HepG2 (cell line): ENCODE data around the gene SHISAL2B. TPM values are rescaled to one million over a fixed set of nuclear protein-coding genes. Genes with fewer than 3 reads are reported as not detected.

Experiments used
- ATAC-seq: fragments of 200-7000 bp; cut with Tn5 transposase; 3 replicates; pipeline ENCODE4 v1.9.1; 2020; ENCODE audit warnings: mild to moderate bottlenecking, moderate library complexity
- BruUV-seq: library from RNA; stranded (reverse); fragments of 400-500 nt; replicated peaks from 2 replicates; lab custom pipeline; 2021; lab: Mats Ljungman, UMichigan
- CTCF ChIA-PET: fragments of 300-600 bp; formaldehyde crosslinking; extraction: SDS; loops from one replicate; lab custom pipeline; 2021; ENCODE audit warnings: low total read pairs, inconsistent platforms, low intra/inter-chr PET ratio; lab: Yijun Ruan, JAX
- POLR2A ChIA-PET: fragments of 350-600 bp; sonication (Branson Sonifier 250); formaldehyde crosslinking; loops from one replicate; lab custom pipeline; 2020; ENCODE audit warnings: antibody characterized with exemption, inconsistent platforms; lab: Yijun Ruan, JAX
- DNase-seq: peaks from one replicate; pipeline ENCODE4 v3.0.0-alpha.2; 2015; ENCODE audit warnings: low spot score
- FAIRE-seq: peaks from 3 replicates; lab custom pipeline; 2011; peaks lifted over from hg19 to GRCh38; lab: Jason Lieb, UNC
- H2AFZ ChIP-seq: one replicate; pipeline ENCODE4 v1.6.1; 2011; ENCODE audit warnings: low read length, inconsistent platforms
- H3K27ac ChIP-seq: fragments of 300-600 bp; 3 replicates; pipeline ENCODE4 v1.8.0; 2011; ENCODE audit warnings: mixed run types, mild to moderate bottlenecking, mixed read lengths, low read length, inconsistent platforms; ENCODE audit not compliant: insufficient read depth; ENCODE audit errors: extremely low read length
- H3K27me3 ChIP-seq, 2 experiments: fragments of 200-600 bp in 1 of 2; 2 replicates in 1 of 2; 3 replicates in 1 of 2; pipeline versions ENCODE4 v1.6.0 to v1.8.0; 2011; ENCODE audit warnings: low read length in 2 of 2, mild to moderate bottlenecking in 2 of 2, moderate library complexity in 2 of 2, inconsistent platforms in 1 of 2; ENCODE audit not compliant: insufficient read depth in 2 of 2, control insufficient read depth in 1 of 2
- H3K36me3 ChIP-seq, 2 experiments: fragments of 200-600 bp in 1 of 2; replicated peaks in 1 of 2; 2 replicates in 1 of 2; 3 replicates in 1 of 2; pipeline versions ENCODE4 v1.5.1 to v1.8.0; 2011; ENCODE audit warnings: low read length in 2 of 2, inconsistent platforms in 1 of 2; ENCODE audit not compliant: insufficient read depth in 2 of 2, control insufficient read depth in 1 of 2
- H3K4me1 ChIP-seq: 2 replicates; pipeline ENCODE4 v1.5.1; 2012; ENCODE audit warnings: low read length, inconsistent platforms; ENCODE audit not compliant: insufficient read depth
- H3K4me2 ChIP-seq: 2 replicates; pipeline ENCODE4 v1.6.0; 2011; ENCODE audit warnings: low read depth, low read length, inconsistent platforms
- H3K4me3 ChIP-seq, 3 experiments: fragments of 200-600 bp in 1 of 3; sonication (generic), shearing (Covaris generic) in 1 of 3; replicated peaks in 1 of 3; 2 replicates each; pipeline ENCODE4 v1.5.1; 2011 to 2016; ENCODE audit warnings: low read length in 3 of 3, inconsistent platforms in 2 of 3, low read depth in 2 of 3, mild to moderate bottlenecking in 2 of 3, control low read depth in 1 of 3, mixed read lengths in 1 of 3; ENCODE audit not compliant: insufficient read depth in 1 of 3
- H3K79me2 ChIP-seq: one replicate; pipeline ENCODE4 v1.6.1; 2011; ENCODE audit warnings: low read length, inconsistent platforms; ENCODE audit not compliant: insufficient read depth
- H3K9ac ChIP-seq: 2 replicates; pipeline ENCODE4 v1.6.0; 2011; ENCODE audit warnings: mild to moderate bottlenecking, low read depth, low read length, inconsistent platforms; ENCODE audit not compliant: insufficient read depth
- H3K9me3 ChIP-seq: 2 replicates; pipeline ENCODE4 v1.5.1; 2012; ENCODE audit warnings: mild to moderate bottlenecking, low read length
- H4K20me1 ChIP-seq: 2 replicates; pipeline ENCODE4 v1.6.0; 2011; ENCODE audit warnings: inconsistent platforms, mild to moderate bottlenecking, low read length, moderate library complexity; ENCODE audit not compliant: insufficient read depth
- AGO1 ChIP-seq: fragments of 200-400 bp; formaldehyde crosslinking; IDR thresholded peaks from 2 replicates; pipeline ENCODE4 v1.6.1; 2017; ENCODE audit warnings: mild to moderate bottlenecking, low read depth, low read length, moderate library complexity; ENCODE audit not compliant: poor library complexity, severe bottlenecking
- CSRNP2 ChIP-seq: sonication (generic); formaldehyde crosslinking; conservative IDR thresholded peaks from 2 replicates; pipeline ENCODE4 v1.8.0; 2022; ENCODE audit warnings: low read depth, missing genetic modification reagents
- DNMT3B ChIP-seq: conservative IDR thresholded peaks from 2 replicates; pipeline ENCODE4 v1.6.1; 2016; ENCODE audit warnings: missing biosample characterization, control low read depth
- FOXJ3 ChIP-seq: sonication (generic); formaldehyde crosslinking; IDR thresholded peaks from 2 replicates; pipeline ENCODE4 v1.4.0; 2020; ENCODE audit warnings: missing genetic modification reagents, mild to moderate bottlenecking, borderline replicate concordance
- HNF4A ChIP-seq: sonication (generic); formaldehyde crosslinking; IDR thresholded peaks from 2 replicates; pipeline ENCODE4 v1.4.0; 2020; ENCODE audit warnings: missing genetic modification reagents
- MYPOP ChIP-seq: sonication (generic); formaldehyde crosslinking; IDR thresholded peaks from 2 replicates; pipeline ENCODE4 v1.8.1; 2023; ENCODE audit warnings: mild to moderate bottlenecking, moderate library complexity, missing genetic modification reagents
- PAF1 ChIP-seq: IDR thresholded peaks from 2 replicates; pipeline ENCODE4 v1.6.1; 2016; ENCODE audit warnings: missing genetic modification reagents, missing compliant biosample characterization
- PHF8 ChIP-seq: sonication (generic); formaldehyde crosslinking; IDR thresholded peaks from 2 replicates; pipeline ENCODE4 v1.5.0; 2020; ENCODE audit warnings: missing genetic modification reagents
- PITX1 ChIP-seq: sonication (generic); formaldehyde crosslinking; IDR thresholded peaks from 2 replicates; pipeline ENCODE4 v1.5.1; 2020; ENCODE audit warnings: mild to moderate bottlenecking, missing genetic modification reagents
- POLR2A ChIP-seq, 2 experiments: IDR thresholded peaks; 2 replicates each; pipeline ENCODE4 v1.6.1; 2011; ENCODE audit warnings: low read depth in 2 of 2, low read length in 2 of 2, mild to moderate bottlenecking in 1 of 2, moderate library complexity in 1 of 2; ENCODE audit not compliant: insufficient read depth in 1 of 2
- SP5 ChIP-seq: IDR thresholded peaks from 2 replicates; pipeline ENCODE4 v1.6.1; 2016; ENCODE audit warnings: low read depth, borderline replicate concordance
- STAT6 ChIP-seq: sonication (generic); formaldehyde crosslinking; IDR thresholded peaks from 2 replicates; pipeline ENCODE4 v1.4.0; 2020; ENCODE audit warnings: missing genetic modification reagents, mild to moderate bottlenecking, borderline replicate concordance
- TP53 ChIP-seq: sonication (generic); formaldehyde crosslinking; conservative IDR thresholded peaks from 2 replicates; pipeline ENCODE4 v1.4.0; 2020; ENCODE audit warnings: missing genetic modification reagents
- ZBTB7A ChIP-seq: sonication (generic); formaldehyde crosslinking; IDR thresholded peaks from 2 replicates; pipeline ENCODE4 v1.8.0; 2022; ENCODE audit warnings: mild to moderate bottlenecking, missing genetic modification reagents
- ZFP36 ChIP-seq: fragments of 150-350 bp; IDR thresholded peaks from 2 replicates; pipeline ENCODE4 v1.6.1; 2018; ENCODE audit warnings: borderline replicate concordance, low read length, low read depth; ENCODE audit not compliant: partially characterized antibody
- ZFP41 ChIP-seq: sonication (generic); formaldehyde crosslinking; IDR thresholded peaks from 2 replicates; pipeline ENCODE4 v1.4.0; 2020; ENCODE audit warnings: mild to moderate bottlenecking, missing genetic modification reagents, borderline replicate concordance
- ZNF160 ChIP-seq: sonication (generic); formaldehyde crosslinking; IDR thresholded peaks from 2 replicates; pipeline ENCODE4 v1.8.0; 2022; ENCODE audit warnings: mild to moderate bottlenecking, inconsistent platforms, missing genetic modification reagents
- WGBS: methylation state at CpG from one replicate; pipeline ENCODE4 v1.1.6; 2017; ENCODE audit warnings: low lambda C conversion rate; 5-methylcytosine and 5-hydroxymethylcytosine counted together
- in situ Hi-C: cut with HindIII; loops from 2 replicates; pipeline ENCODE4 v1.10.0; 2017; ENCODE audit warnings: low pct_unique_long_range_greater_than_20kb; ENCODE audit not compliant: extremely low pct_ligation_motif_present
- intact Hi-C: fragments of 100-400 bp; cut with micrococcal nuclease; formaldehyde crosslinking; loops from one replicate; pipeline ENCODE4 v1.10.0; 2022; ENCODE audit not compliant: unreplicated experiment
- polyA plus RNA-seq, 8 experiments: library from polyadenylated mRNA; depleted of rRNA in 3 of 8; stranded (reverse) in 7 of 8; unstranded in 1 of 8; fragments of >200 nt; fragmentation: Illumina TruSeq in 4 of 8; extraction: Trizol in 4 of 8; gene quantifications; 2 replicates each; pipeline versions ENCODE4 v1.2.1 to v1.2.3, GENCODE V29; 2011 to 2016; ENCODE audit warnings: low read depth in 4 of 8, missing spikeins in 1 of 8, mixed read lengths in 1 of 8; ENCODE audit not compliant: insufficient read depth in 1 of 8
- total RNA-seq, 5 experiments: library from RNA; depleted of rRNA; stranded (reverse); fragments of >200 nt; fragmentation: Illumina TruSeq; extraction: Trizol; gene quantifications; 2 replicates each; pipeline ENCODE4 v1.2.3, GENCODE V29; 2016; ENCODE audit warnings: low read depth in 1 of 5

SHISAL2B gene
- total and polyA plus RNA-seq, 2 of the 13 experiments (the other 11 are each of a cell fraction or from before 2014, with no cell fraction given), result not detected

GRCh38 chr5:64690104-64690416 lies 243 bp upstream of the SHISAL2B start (continued):
- TF ChIP-seq CSRNP2 (CRISPR knock-in tag) (no peak), AGO1 (no peak), STAT6 (CRISPR knock-in tag) (no peak), ZFP41 (CRISPR knock-in tag) (no peak), SP5 (CRISPR knock-in tag) (no peak), PITX1 (no peak), PHF8 (CRISPR knock-in tag) (no peak), HNF4A (no peak), DNMT3B (CRISPR knock-in tag) (no peak), ZNF160 (no peak)

- Histone ChIP-seq H3K36me3 (no peaks in the 10 kb centered on the region), H4K20me1 (no peaks in the 10 kb centered on the region), H3K9me3 (no peaks in the 10 kb centered on the region), H3K27ac (no peak overlapping the region), H3K27me3 (peaks cover 1 to 39% of the 10 kb centered on the region in 2 experiments; a peak in 4 of 5 replicates), H2AFZ (no peak overlapping the region), H3K4me3 (no peak overlapping the region), H3K9ac (no peak overlapping the region), H3K4me1 (no peaks in the 10 kb centered on the region), H3K79me2 (no peaks in the 10 kb centered on the region), H3K4me2 (no peak overlapping the region)
- CTCF ChIA-PET, result no interaction called here
- FAIRE-seq, result no peak
- DNase-seq, result no peak
- WGBS, result 4% methylated on average over 3 of the region's 3 CpGs
- no TSS peak for BruUV-seq
- POLR2A ChIA-PET, result no interaction called here
- no peak for ATAC-seq
- intact Hi-C loops, result no loop called here
- in situ Hi-C loops, result no loop called here
- TF ChIP-seq POLR2A (IDR thresholded peaks at IDR 0.05; ENCODE audit: insufficient read depth in 1 of 2, low read depth in 2 of 2, low read length in 2 of 2), result no peak
- no peak for TF ChIP-seq ZFP36
- no peak for TF ChIP-seq MYPOP (CRISPR knock-in tag)
- no peak for TF ChIP-seq FOXJ3 (CRISPR knock-in tag)
- TF ChIP-seq ZBTB7A, result no peak
- no peak for TF ChIP-seq PAF1 (CRISPR knock-in tag)
- no peak for TF ChIP-seq TP53
These were observed 988 bp downstream of the SHISAL2B start for GRCh38 chr5:64691291-64691690.
